HG03196 (cell line): ENCODE data around the gene RUVBL1.
A peak's percentile ranks its signal among the peaks of the same experiment; 100 is the strongest.

Experiments
- ATAC-seq: cut with Tn5 transposase; IDR thresholded peaks from one replicate; pipeline ENCODE4 v1.9.1; 2021; ENCODE audit not compliant: unreplicated experiment

RUVBL1 gene

GRCh38 chr3:128070898-128071591 lies 52.6 kb downstream of the RUVBL1 start:
- no peak for ATAC-seq

GRCh38 chr3:128069271-128069670 lies 54.3 kb downstream of the RUVBL1 start:
- no peak for ATAC-seq

GRCh38 chr3:128068156-128068620 lies 55.4 kb downstream of the RUVBL1 start:
- no peak for ATAC-seq

DNA sequence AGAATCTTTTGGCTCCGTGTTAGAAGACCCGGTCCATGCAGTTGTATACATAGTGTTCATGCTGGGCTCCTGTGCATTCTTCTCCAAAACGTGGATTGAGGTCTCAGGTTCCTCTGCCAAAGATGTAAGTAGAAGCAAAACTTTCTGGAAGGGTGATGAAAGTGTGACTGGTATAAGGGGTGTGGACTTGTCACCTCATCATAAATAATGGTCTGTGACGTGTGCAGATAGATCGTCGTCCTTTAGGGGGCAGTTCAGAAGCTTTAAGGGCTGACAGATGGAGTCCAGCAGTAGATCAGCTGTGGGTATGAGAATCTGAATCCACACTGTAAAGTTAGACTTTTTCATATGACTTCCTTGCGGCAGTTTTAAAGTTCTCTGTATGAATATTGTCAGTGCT lies 56.1 kb downstream of the RUVBL1 start:
- ATAC-seq: no peak

DNA sequence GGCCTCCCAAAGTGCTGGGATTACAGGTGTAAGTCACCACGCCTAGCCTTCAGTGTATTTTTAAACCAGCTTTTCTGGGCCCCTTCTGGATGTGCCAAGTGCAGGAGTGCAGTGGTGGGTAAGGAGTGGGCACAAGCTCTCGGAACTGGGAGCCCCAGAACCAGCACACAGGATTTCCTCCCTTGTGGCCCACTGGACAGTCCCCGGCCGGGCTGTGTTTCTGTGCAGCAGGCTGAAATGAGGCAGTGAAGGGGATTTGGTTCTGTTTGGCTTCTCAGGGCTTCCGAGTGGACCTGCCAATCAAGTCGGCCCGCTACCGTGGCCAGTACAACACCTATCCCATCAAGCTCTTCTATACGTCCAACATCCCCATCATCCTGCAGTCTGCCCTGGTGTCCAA lies 56.9 kb downstream of the RUVBL1 start:
- no peak for ATAC-seq

DNA sequence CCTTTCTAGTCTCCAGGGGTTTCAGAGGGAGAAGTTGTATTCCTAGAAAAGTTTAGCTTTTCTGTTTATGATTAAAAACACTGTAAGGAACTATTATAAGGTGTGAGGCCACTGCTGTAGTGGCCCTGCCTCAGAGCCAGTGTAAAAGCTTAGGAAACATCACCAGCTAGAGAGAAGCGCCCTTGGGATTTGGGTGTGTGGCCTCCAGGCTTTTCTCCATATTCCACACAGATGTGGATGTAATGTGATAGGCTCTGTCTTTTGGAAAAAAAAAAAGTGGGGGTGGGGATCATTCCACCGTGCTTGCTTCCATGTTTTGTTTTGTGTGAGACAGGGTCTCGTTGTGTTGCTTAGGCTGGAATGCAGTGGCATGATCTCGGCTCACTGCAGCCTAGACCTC lies 57.5 kb downstream of the RUVBL1 start:
- no peak for ATAC-seq

DNA sequence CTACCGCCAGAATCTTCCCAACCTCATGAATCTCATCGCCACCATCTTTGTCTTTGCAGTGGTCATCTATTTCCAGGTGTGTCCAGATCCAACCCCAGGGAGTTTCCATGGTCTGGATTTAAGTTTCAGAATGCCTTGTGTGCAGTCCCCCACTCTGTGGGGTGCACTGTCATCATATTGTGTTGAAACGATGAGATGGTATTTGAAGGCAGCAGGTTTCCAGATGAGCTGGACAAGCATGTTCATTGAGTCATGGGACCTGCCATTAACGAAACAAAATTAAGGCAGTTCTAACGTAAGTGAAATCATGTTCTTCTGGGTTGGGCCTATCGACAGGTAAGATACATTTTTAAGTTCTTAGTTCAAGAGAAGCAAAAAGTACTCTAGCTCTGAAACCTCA lies 58.6 kb downstream of the RUVBL1 start:
- ATAC-seq: no peak

DNA sequence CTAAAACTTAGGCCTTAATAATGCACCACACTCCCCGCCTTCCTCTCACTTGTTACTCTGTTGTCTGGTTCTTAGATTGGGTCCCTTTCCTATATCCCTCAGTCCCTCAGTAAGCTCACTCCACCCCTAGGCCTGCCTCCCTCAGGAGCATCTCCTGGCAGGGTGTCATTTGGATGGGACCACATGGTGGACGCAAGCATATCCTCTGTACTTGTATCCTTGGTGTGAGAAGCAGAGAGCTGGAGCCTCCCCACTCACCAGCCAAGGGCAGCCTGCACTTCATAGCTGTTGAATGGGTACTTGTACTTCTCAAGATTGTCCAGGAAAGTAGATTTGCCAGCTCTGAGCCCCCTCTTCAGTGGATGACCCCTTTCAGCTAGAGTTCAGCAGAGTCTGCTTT lies 59.7 kb downstream of the RUVBL1 start:
- ATAC-seq: no peak

DNA sequence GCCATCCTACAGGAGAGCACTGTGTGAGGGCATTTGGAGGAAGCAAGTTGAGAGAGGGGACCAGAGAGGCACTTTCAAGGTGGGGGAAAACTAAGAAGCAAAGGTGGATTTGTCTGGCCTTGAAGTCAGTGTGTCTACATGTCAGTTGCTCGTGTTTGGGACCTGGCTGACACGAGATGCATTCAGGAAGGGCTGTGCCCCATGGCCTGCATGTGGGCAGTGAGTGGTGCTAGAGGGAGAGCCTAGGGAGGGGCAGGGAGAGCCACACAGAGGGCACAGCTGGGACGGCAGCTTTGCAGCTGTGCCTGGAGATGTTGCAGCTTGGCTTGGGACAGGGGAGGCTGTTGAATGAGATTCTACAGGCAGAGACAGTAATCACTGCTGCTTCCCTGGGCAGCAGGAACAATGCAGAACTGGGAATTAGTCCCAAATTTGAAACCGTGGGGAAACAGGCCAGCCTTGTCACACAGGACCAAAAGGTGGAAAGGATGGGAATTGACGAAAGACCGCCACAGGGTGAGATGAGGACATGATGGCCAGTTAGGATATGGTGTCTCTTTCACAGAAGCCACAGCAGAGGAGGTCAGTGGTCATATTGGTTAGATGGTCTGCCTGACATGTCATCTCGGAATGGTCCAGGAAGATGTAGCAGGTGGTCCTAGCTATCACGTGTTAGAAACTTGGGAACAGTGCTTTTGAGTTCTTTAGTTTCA lies 61.4 kb downstream of the RUVBL1 start:
- no peak for ATAC-seq

- no peak for ATAC-seq
Observed at GRCh38 chr3:128060473-128061381, 62.9 kb downstream of the RUVBL1 start.

DNA sequence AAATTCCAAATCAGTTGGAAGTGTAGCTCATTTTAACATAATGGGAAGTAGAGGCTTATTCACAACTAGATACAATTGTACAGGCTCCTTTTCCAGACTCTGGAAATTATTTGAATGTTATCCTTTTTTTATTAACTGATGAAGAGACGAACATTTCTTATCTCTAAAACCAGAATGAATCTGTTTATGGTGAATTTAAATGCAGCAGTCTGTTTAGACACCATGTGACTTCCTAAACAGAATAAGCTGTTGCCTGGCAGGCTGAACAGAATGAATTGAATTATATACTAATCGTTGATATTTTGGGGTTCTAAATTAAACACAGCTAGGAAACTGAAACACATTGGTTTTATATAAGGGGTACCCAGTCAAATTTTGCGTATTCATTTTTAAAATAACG lies 67.4 kb downstream of the RUVBL1 start:
- no peak for ATAC-seq

DNA sequence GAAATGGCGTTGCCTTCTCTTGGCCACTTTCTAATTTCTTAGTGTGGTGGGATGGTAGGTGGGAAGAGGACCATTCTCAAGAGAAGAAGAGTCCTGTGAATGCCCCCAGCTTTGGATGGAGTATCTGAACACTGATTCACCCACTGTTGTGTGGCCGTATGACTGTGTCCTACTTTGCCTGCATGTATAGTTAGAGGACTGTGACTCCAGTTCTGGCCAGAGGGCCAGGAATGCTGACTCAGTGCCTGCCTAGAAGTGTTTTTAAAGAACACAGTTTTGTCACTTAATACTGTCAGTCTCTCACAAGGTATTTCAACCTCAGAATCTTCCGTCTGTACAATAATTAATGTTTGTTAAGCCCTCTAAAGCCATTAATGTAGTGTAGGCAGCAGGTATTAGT lies 69.2 kb downstream of the RUVBL1 start:
- no peak for ATAC-seq

GRCh38 chr3:128053614-128054013 lies 70.0 kb downstream of the RUVBL1 start:
- ATAC-seq: no peak

DNA sequence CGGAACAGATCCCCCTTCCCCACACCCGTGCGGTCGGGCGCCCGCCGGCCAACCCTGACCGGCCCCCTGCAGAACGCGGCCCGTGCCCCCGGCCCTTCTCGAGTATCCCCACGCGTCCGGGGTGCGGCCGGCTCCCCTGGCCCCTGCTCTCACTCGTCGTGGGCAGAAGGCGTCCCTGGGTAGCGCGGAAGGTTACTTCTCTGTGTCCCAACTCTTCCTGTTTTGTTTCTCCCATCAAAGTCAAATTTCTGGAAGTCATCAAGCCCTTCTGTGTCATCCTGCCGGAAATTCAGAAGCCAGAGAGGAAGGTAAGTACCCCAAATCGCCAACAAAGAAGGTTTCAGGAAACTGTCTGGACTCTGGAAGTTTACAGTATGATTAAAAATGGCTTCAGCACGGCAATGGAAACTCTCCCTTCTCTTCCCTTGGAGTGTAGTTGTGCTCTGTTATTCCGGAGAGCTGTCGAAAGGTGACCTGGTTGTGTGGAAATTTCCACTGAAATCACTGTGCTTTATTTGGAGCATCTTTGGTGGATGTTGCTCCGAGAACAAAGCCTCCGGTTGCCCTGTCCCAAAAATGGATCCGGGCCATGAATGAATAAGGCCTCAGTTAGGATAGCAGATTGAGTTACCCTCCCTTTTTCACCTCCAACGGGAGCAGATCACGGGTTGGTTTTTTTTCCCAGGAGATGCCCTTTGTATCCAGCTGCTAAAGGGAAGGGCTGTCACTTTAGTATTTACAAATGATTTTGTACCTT lies 70.8 kb downstream of the RUVBL1 start:
- no peak for ATAC-seq

- peak; percentile 93 for ATAC-seq
Observed at GRCh38 chr3:128051837-128052594, 71.6 kb downstream of the RUVBL1 start, which contains the start of gene SEC61A1. Gene SEC61A1 (plus strand): TSS chr3:128052437. CDS start chr3:128052553, 116 bp downstream.

- ATAC-seq: peak; percentile 12
Observed at GRCh38 chr3:128051459-128051836, 72.2 kb downstream of the RUVBL1 start.

- no peak for ATAC-seq
Observed at GRCh38 chr3:128050597-128050996, 73.0 kb downstream of the RUVBL1 start.

DNA sequence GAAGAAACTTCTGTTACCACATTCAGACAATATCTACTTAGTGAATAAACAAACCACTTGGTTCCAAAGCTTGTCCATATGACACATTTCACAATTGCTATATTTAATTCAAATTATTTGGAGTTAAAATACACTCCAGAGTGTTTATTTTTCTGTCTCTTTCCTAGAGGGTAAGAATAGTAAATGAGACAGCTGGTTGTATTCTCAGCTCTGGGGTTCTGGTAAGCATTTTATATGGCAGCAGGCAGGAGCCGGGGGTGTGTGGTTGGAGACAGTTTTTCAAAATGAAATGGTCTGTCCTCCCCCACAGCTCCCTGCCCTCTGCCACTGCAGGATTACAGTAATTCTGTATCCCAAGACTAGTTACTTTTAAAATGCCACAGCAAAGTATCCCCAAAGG lies 82.3 kb downstream of the RUVBL1 start:
- ATAC-seq: no peak

- ATAC-seq: no peak
Observed at GRCh38 chr3:128040660-128041059, 83.0 kb downstream of the RUVBL1 start.

GRCh38 chr3:128040041-128040440 lies 83.6 kb downstream of the RUVBL1 start:
- no peak for ATAC-seq
